Uterus (tissue), 2 donors: ENCODE measurements around the gene TLR8.

Experiments used
- POLR2A ChIP-seq, 2 donors: fragments of 450-650 bp; IDR thresholded peaks; one replicate each; pipeline ENCODE4 v1.6.1; 2016; ENCODE audit warnings: antibody characterized with exemption in 2 of 2, mild to moderate bottlenecking in 1 of 2, moderate library complexity in 1 of 2
- TF ChIP-seq, protein P1 (sequence below), 4 experiments: fragments of 200-600 bp in 2 of 4; fragments of 450-650 bp in 2 of 4; sonication (generic) in 2 of 4; IDR thresholded peaks; one replicate each; pipeline ENCODE4 v1.5.1; 2016 to 2019; ENCODE audit warnings: antibody characterized with exemption in 4 of 4, mild to moderate bottlenecking in 2 of 4, moderate library complexity in 1 of 4

DNA sequence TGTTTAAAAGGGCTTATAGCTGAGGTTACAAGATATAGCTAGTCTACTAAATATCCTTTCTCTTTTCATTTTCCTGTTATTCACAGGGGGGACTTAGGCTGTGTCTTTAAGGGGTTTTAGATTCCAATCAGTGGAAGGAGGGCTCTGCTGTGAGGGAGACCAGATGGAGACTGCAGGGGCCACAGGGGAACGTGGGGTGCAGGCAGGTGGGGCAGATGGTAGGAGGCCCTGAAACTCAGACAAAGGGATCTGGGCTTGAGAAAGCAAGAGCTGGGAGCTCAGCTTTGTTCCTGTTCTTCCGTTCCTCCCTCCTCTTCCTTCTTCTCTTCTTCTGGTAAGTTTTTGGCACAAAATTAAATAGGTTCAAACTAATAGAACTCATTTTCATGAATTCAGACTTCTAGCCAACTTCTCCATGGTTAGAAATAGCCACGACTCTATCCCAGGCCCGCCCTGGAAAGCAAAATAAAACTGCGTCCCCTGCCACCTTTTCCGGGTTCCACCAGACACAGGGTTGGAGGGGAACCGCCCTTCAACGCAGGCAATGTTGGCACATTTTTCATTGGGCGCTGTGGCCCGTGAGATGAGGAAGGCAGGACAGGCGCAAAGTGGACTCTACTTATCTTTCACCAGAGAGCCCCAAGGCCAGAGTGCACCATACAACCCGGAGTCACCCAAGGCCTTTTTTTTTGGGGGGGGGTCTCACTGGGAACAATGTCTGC lies 65.0 kb downstream of the TLR8 start:
- TF ChIP-seq POLR2A (IDR thresholded peaks at IDR 0.05), result peak in 1 of 2 donors; percentile 12
- TF ChIP-seq, protein P1, sequence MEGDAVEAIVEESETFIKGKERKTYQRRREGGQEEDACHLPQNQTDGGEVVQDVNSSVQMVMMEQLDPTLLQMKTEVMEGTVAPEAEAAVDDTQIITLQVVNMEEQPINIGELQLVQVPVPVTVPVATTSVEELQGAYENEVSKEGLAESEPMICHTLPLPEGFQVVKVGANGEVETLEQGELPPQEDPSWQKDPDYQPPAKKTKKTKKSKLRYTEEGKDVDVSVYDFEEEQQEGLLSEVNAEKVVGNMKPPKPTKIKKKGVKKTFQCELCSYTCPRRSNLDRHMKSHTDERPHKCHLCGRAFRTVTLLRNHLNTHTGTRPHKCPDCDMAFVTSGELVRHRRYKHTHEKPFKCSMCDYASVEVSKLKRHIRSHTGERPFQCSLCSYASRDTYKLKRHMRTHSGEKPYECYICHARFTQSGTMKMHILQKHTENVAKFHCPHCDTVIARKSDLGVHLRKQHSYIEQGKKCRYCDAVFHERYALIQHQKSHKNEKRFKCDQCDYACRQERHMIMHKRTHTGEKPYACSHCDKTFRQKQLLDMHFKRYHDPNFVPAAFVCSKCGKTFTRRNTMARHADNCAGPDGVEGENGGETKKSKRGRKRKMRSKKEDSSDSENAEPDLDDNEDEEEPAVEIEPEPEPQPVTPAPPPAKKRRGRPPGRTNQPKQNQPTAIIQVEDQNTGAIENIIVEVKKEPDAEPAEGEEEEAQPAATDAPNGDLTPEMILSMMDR (IDR thresholded peaks at IDR 0.05), result no peak
